HCT116 (cell line): ENCODE measurements around the gene CNKSR1. TPM values are rescaled to one million over a fixed set of nuclear protein-coding genes. Genes with fewer than 3 reads are reported as not detected.

Source experiments
- ATAC-seq: fragments of 200-7000 bp; cut with Tn5 transposase; 2 replicates; pipeline ENCODE4 v1.9.1; 2020; ENCODE audit warnings: mild to moderate bottlenecking, moderate library complexity
- BruUV-seq: library from RNA; stranded (reverse); fragments of 400-500 nt; replicated peaks from 2 replicates; lab custom pipeline; 2021; lab: Mats Ljungman, UMichigan
- CTCF ChIA-PET: fragments of 300-600 bp; sonication (Branson Sonifier 250); formaldehyde crosslinking; loops from one replicate; lab custom pipeline; 2021; ENCODE audit warnings: antibody characterized with exemption; lab: Charles Lee
- POLR2A ChIA-PET: fragments of 300-600, 350-600 bp; sonication (Branson Sonifier 250); formaldehyde crosslinking; loops from one replicate; lab custom pipeline; 2021; ENCODE audit warnings: antibody characterized with exemption; lab: Charles Lee
- RAD21 ChIA-PET, 2 experiments: fragments of 300-600 bp; sonication (Branson Sonifier 250); formaldehyde crosslinking; loops; one replicate each; lab custom pipeline; 2023; ENCODE audit warnings: low total read pairs in 2 of 2; ENCODE audit not compliant: uncharacterized antibody in 2 of 2, unreplicated experiment in 2 of 2, low non-redundant PET in 1 of 2; lab: Charles Lee
- DNase-seq: peaks from one replicate; pipeline ENCODE4 v3.0.0-alpha.2; 2010; ENCODE audit warnings: low read depth, low spot score
- H2AFZ ChIP-seq: fragments of 200-600 bp; shearing (Covaris generic), sonication (generic); 2 replicates; pipeline ENCODE4 v1.6.1; 2017; ENCODE audit warnings: low read depth, mixed run types, mixed read lengths, antibody characterized with exemption, low read length; ENCODE audit not compliant: poor library complexity, severe bottlenecking
- H3K27ac ChIP-seq: 2 replicates; pipeline ENCODE4 v1.5.1; 2012; ENCODE audit warnings: low read depth, low read length
- H3K27me3 ChIP-seq: fragments of 200-600 bp; sonication (generic); 2 replicates; pipeline ENCODE4 v1.6.1; 2016; ENCODE audit warnings: mixed run types, low read length, mixed read lengths; ENCODE audit not compliant: insufficient read depth
- H3K36me3 ChIP-seq, 2 experiments: fragments of 200-500 bp in 1 of 2; fragments of 200-600 bp in 1 of 2; sonication (Bioruptor generic) in 1 of 2; sonication (generic) in 1 of 2; 2 replicates each; pipeline versions ENCODE4 v1.5.1 to v1.6.1; 2014 to 2016; ENCODE audit warnings: low read length in 2 of 2, inconsistent platforms in 1 of 2, mixed read lengths in 1 of 2, mixed run types in 1 of 2; ENCODE audit not compliant: insufficient read depth in 2 of 2, control insufficient read depth in 1 of 2
- H3K4me1 ChIP-seq, 2 experiments: fragments of 200-600 bp in 1 of 2; sonication (generic) in 1 of 2; 2 replicates each; pipeline versions ENCODE4 v1.5.1 to v1.6.1; 2012 to 2017; ENCODE audit warnings: low read length in 2 of 2, inconsistent platforms in 1 of 2, mild to moderate bottlenecking in 1 of 2, mixed read lengths in 1 of 2, mixed run types in 1 of 2, moderate library complexity in 1 of 2; ENCODE audit not compliant: insufficient read depth in 2 of 2, control insufficient read depth in 1 of 2
- H3K4me2 ChIP-seq: fragments of 200-600 bp; sonication (generic); 2 replicates; pipeline ENCODE4 v1.6.1; 2017; ENCODE audit warnings: mixed run types, low read length, mixed read lengths
- H3K4me3 ChIP-seq, 2 experiments: fragments of 200-600 bp in 1 of 2; sonication (generic) in 1 of 2; replicated peaks in 1 of 2; 2 replicates each; pipeline ENCODE4 v1.5.1; 2011 to 2016; ENCODE audit warnings: low read length in 2 of 2, control low read depth in 1 of 2, low read depth in 1 of 2, mild to moderate bottlenecking in 1 of 2, mixed read lengths in 1 of 2, mixed run types in 1 of 2
- H3K79me2 ChIP-seq: fragments of 200-600 bp; sonication (generic); 2 replicates; pipeline ENCODE4 v1.6.1; 2017; ENCODE audit warnings: mild to moderate bottlenecking, mixed run types, low read length, moderate library complexity, mixed read lengths; ENCODE audit not compliant: insufficient read depth
- H3K9ac ChIP-seq: fragments of 200-600 bp; sonication (generic); 2 replicates; pipeline ENCODE4 v1.6.1; 2016; ENCODE audit warnings: low read length, mixed read lengths
- H3K9me2 ChIP-seq: fragments of 200-600 bp; sonication (generic), shearing (Covaris generic); 2 replicates; pipeline ENCODE4 v1.6.1; 2017; ENCODE audit warnings: mixed run types, mild to moderate bottlenecking, moderate library complexity; ENCODE audit not compliant: insufficient read depth
- H3K9me3 ChIP-seq, 2 experiments: fragments of 200-500 bp in 1 of 2; fragments of 200-600 bp in 1 of 2; sonication (Bioruptor generic) in 1 of 2; sonication (generic) in 1 of 2; 2 replicates each; pipeline ENCODE4 v1.6.1; 2014 to 2017; ENCODE audit warnings: low read length in 2 of 2, mixed read lengths in 2 of 2, inconsistent platforms in 1 of 2, low read depth in 1 of 2, mild to moderate bottlenecking in 1 of 2, mixed run types in 1 of 2, moderate library complexity in 1 of 2; ENCODE audit not compliant: control insufficient read depth in 1 of 2, insufficient read depth in 1 of 2
- H4K20me1 ChIP-seq: fragments of 200-600 bp; sonication (generic), shearing (Covaris generic); 2 replicates; pipeline ENCODE4 v1.6.1; 2017; ENCODE audit warnings: mixed run types, mild to moderate bottlenecking, moderate library complexity; ENCODE audit not compliant: insufficient read depth
- CBX3 ChIP-seq: IDR thresholded peaks from 2 replicates; pipeline ENCODE4 v1.6.1; 2012; ENCODE audit warnings: low read depth
- CEBPB ChIP-seq: IDR thresholded peaks from 2 replicates; pipeline ENCODE4 v1.6.1; 2012; ENCODE audit warnings: low read depth
- ELF1 ChIP-seq: IDR thresholded peaks from 2 replicates; pipeline ENCODE4 v1.6.1; 2012; ENCODE audit warnings: low read depth, borderline replicate concordance
- EZH2 ChIP-seq: fragments of 200-600 bp; sonication (generic); IDR thresholded peaks from 2 replicates; pipeline ENCODE4 v1.6.1; 2017; ENCODE audit warnings: antibody characterized with exemption, mixed run types
- EZH2phosphoT487 ChIP-seq: fragments of 200-600 bp; IDR thresholded peaks from 2 replicates; pipeline ENCODE4 v1.6.1; 2018; ENCODE audit warnings: antibody characterized with exemption, borderline replicate concordance
- FOSL1 ChIP-seq: IDR thresholded peaks from 2 replicates; pipeline ENCODE4 v1.6.1; 2012; ENCODE audit warnings: low read depth
- JUND ChIP-seq: IDR thresholded peaks from 2 replicates; pipeline ENCODE4 v1.6.1; 2012
- POLR2A ChIP-seq: IDR thresholded peaks from 2 replicates; pipeline ENCODE4 v1.7.0; 2011; ENCODE audit warnings: borderline replicate concordance; ENCODE audit not compliant: insufficient read depth, insufficient read length; ENCODE audit errors: extremely low read depth
- POLR2AphosphoS5 ChIP-seq: IDR thresholded peaks from 2 replicates; pipeline ENCODE4 v1.6.1; 2011; ENCODE audit warnings: mild to moderate bottlenecking, low read depth, low read length, moderate library complexity
- RAD21 ChIP-seq: IDR thresholded peaks from 2 replicates; pipeline ENCODE4 v1.6.1; 2012; ENCODE audit warnings: low read depth, mild to moderate bottlenecking
- SP1 ChIP-seq: IDR thresholded peaks from 2 replicates; pipeline ENCODE4 v1.6.1; 2012; ENCODE audit warnings: low read depth
- TCF7L2 ChIP-seq: IDR thresholded peaks from 2 replicates; pipeline ENCODE4 v1.7.0; 2011; ENCODE audit warnings: borderline replicate concordance, inconsistent platforms; ENCODE audit not compliant: insufficient read depth, insufficient read length; ENCODE audit errors: extremely low read depth
- YY1 ChIP-seq: IDR thresholded peaks from 2 replicates; pipeline ENCODE4 v1.6.1; 2011; ENCODE audit warnings: low read length, low read depth, moderate library complexity, mild to moderate bottlenecking; ENCODE audit not compliant: insufficient replicate concordance; ENCODE audit errors: extremely low read depth
- ZBTB33 ChIP-seq: IDR thresholded peaks from 2 replicates; pipeline ENCODE4 v1.6.1; 2011; ENCODE audit warnings: mild to moderate bottlenecking, low read length, moderate library complexity; ENCODE audit not compliant: insufficient replicate concordance; ENCODE audit errors: extremely low read depth
- intact Hi-C: fragments of 100-400 bp; cut with micrococcal nuclease; formaldehyde crosslinking; loops from 2 replicates; pipeline ENCODE4 v1.10.0; 2022
- total RNA-seq: library from RNA; stranded (reverse); gene quantifications from one replicate; pipeline ENCODE4 v1.2.1, GENCODE V29; 2021; ENCODE audit not compliant: unreplicated experiment
- TF ChIP-seq, protein P1 (sequence below), 3 experiments: fragments of 200-600 bp in 1 of 3; sonication (generic) in 1 of 3; IDR thresholded peaks in 2 of 3; conservative IDR thresholded peaks in 1 of 3; 2 replicates each; pipeline ENCODE4 v1.5.1; 2012 to 2017; ENCODE audit warnings: low read depth in 2 of 3, low read length in 2 of 3, antibody characterized with exemption in 1 of 3, borderline replicate concordance in 1 of 3, control low read depth in 1 of 3, mild to moderate bottlenecking in 1 of 3, mixed read lengths in 1 of 3, mixed run types in 1 of 3, moderate library complexity in 1 of 3; ENCODE audit not compliant: insufficient read depth in 1 of 3
- TF ChIP-seq, protein P2 (sequence below): IDR thresholded peaks from 2 replicates; pipeline ENCODE4 v1.6.1; 2012
- TF ChIP-seq, protein P3 (sequence below): IDR thresholded peaks from 2 replicates; pipeline ENCODE4 v1.6.1; 2012

Gene CNKSR1
- total RNA-seq, 1 experiment from 2014 or later = 26.6 TPM

DNA sequence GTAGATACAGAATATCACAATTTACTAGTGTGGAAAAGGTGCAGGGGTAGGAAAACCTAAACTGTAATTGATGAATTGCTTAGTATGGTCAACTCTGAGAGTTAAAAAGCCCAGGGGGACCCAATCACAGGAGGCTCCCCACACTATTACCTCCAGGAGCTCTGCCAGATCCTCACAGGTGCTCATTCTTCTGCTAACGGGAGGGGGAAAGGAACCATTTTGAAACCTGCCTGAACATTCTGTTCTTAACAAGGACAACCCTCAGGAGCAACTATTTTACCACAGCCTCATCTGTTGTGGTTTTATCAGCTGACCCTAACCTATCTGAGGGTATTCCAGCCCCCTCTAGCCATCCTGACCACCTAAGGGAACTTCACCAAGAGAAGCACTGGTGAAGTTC is 46.6 kb upstream of the CNKSR1 start (continued):
- TF ChIP-seq TCF7L2 (no peak), POLR2A (no peak), YY1 (no peak), ZBTB33 (no peak), FOSL1 (no peak), CBX3 (no peak), ELF1 (no peak)
- TF ChIP-seq, protein P1, sequence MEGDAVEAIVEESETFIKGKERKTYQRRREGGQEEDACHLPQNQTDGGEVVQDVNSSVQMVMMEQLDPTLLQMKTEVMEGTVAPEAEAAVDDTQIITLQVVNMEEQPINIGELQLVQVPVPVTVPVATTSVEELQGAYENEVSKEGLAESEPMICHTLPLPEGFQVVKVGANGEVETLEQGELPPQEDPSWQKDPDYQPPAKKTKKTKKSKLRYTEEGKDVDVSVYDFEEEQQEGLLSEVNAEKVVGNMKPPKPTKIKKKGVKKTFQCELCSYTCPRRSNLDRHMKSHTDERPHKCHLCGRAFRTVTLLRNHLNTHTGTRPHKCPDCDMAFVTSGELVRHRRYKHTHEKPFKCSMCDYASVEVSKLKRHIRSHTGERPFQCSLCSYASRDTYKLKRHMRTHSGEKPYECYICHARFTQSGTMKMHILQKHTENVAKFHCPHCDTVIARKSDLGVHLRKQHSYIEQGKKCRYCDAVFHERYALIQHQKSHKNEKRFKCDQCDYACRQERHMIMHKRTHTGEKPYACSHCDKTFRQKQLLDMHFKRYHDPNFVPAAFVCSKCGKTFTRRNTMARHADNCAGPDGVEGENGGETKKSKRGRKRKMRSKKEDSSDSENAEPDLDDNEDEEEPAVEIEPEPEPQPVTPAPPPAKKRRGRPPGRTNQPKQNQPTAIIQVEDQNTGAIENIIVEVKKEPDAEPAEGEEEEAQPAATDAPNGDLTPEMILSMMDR (IDR thresholded peaks at IDR 0.05 in 2 of 3, conservative IDR thresholded peaks at IDR 0.05 in 1 of 3; ENCODE audit: borderline replicate concordance in 1 of 3, insufficient read depth in 1 of 3, low read depth in 2 of 3, low read length in 2 of 3) = no peak

- ChIA-PET RAD21 (no interaction called here), POLR2A (no interaction called here), CTCF (no interaction called here)
- Histone ChIP-seq H3K4me1 (peaks cover 0 to 5% of the 10 kb centered on the region in 2 experiments; a peak in 1 of 4 replicates), H3K36me3 (no peaks in the 10 kb centered on the region), H3K27ac (no peak overlapping the region), H3K27me3 (no peaks in the 10 kb centered on the region), H4K20me1 (no peaks in the 10 kb centered on the region), H3K79me2 (no peaks in the 10 kb centered on the region), H3K9ac (no peak overlapping the region), H3K9me2 (0 out of 2 replicates have a peak, but pooled peaks cover 3% of the 10 kb centered on the region), H3K9me3 (no peaks in the 10 kb centered on the region), H3K4me2 (no peak overlapping the region), H3K4me3 (no peak overlapping the region), H2AFZ (no peak overlapping the region)
- intact Hi-C loops = no loop called here
- no TSS peak for BruUV-seq
- ATAC-seq (peak; percentile 74), DNase-seq (no peak)
- TF ChIP-seq, protein P2, sequence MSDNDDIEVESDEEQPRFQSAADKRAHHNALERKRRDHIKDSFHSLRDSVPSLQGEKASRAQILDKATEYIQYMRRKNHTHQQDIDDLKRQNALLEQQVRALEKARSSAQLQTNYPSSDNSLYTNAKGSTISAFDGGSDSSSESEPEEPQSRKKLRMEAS = no peak
- TF ChIP-seq YY1 (no peak), ELF1 (no peak), RAD21 (no peak), CBX3 (no peak), FOSL1 (no peak), CEBPB (no peak), ZBTB33 (no peak), EZH2phosphoT487 (no peak), POLR2A (no peak), JUND (no peak), EZH2 (no peak), SP1 (no peak), POLR2AphosphoS5 (no peak)
- TF ChIP-seq, protein P3, sequence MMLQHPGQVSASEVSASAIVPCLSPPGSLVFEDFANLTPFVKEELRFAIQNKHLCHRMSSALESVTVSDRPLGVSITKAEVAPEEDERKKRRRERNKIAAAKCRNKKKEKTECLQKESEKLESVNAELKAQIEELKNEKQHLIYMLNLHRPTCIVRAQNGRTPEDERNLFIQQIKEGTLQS = no peak
Measured at GRCh38 chr1:26132128-26132833, 45.0 kb upstream of the CNKSR1 start.
